ENCODE data around the gene GZF1. TPM values are rescaled to one million over a fixed set of nuclear protein-coding genes. Genes with fewer than 3 reads are reported as not detected.

GZF1 gene
- polyA plus RNA-seq, 1 donor, result 8.8 TPM

DNA sequence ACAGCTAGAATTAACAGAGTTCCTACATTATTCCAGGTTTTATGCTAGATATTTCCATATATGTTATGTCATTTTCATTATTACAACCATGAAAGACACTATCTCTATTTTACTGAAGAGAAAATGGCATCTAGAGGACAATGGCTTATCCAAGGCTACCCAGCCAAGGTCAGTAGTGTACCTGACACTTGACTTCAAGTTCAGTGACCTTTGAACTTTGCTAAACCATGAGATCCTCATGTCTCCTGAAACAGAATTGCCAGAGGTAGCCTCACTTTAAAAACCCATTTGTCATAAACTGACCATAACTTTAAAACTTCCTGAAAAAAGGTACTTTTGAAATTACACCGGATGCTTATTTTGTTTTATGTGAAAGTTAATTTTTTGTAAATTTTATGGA is 44.9 kb downstream of the GZF1 start:
- Histone ChIP-seq H3K27ac (ENCODE audit: low read length) (no peak overlapping the region), H3K36me3 (ENCODE audit: control insufficient read depth, insufficient read depth, low read length) (peaks cover 3% of the 10 kb centered on the region), H3K27me3 (ENCODE audit: control insufficient read depth, insufficient read depth, low read length) (no peaks in the 10 kb centered on the region), H3K4me3 (ENCODE audit: low read length) (no peak overlapping the region), H3K9me3 (ENCODE audit: control insufficient read depth, low read depth, low read length) (no peaks in the 10 kb centered on the region), H3K4me1 (ENCODE audit: control insufficient read depth, insufficient read depth, low read length) (no peaks in the 10 kb centered on the region)
- 100% methylated on average over 1 of the region's 1 CpG for WGBS (ENCODE audit: insufficient coverage, low lambda C conversion rate)
- no peak for DNase-seq

DNA sequence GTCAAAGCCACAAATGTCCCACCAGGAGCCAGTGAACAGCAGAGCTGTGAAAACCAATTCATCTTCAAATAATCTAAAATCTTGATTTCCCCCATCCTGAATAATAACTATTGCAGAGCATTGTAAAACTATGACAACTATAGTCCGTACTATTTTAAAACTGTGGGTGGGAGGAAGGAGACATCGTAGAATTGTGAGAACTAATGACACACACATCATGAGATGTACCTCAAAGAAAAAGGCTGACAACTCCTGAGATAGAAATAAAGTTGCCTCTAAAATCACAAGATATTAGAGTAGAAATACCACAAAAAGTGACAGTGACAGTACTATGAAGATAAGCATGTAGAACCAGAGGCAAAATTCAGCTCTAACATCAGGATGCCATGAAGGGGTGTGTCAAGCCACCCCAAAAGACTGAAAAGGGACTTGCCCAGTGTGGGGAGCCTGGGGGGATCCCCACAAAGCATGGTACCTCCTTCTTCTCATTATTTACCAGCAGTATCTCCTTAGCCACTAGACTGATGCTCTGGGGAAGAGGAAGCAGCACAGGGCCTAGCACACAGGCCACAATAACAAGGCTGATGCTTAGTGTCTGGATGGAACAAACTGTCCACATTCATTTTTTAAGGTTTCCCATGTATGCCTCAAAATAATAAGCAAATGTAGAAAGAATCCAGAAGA is 45.9 kb downstream of the GZF1 start:
- Histone ChIP-seq H3K27me3 (ENCODE audit: control insufficient read depth, insufficient read depth, low read length) (no peaks in the 10 kb centered on the region), H3K27ac (ENCODE audit: low read length) (no peak overlapping the region), H3K4me3 (ENCODE audit: low read length) (no peak overlapping the region), H3K4me1 (ENCODE audit: control insufficient read depth, insufficient read depth, low read length) (no peaks in the 10 kb centered on the region), H3K36me3 (ENCODE audit: control insufficient read depth, insufficient read depth, low read length) (no peaks in the 10 kb centered on the region), H3K9me3 (ENCODE audit: control insufficient read depth, low read depth, low read length) (no peaks in the 10 kb centered on the region)
- 100% methylated on average over 2 of the region's 2 CpGs for WGBS (ENCODE audit: insufficient coverage, low lambda C conversion rate)
- no peak for DNase-seq

DNA sequence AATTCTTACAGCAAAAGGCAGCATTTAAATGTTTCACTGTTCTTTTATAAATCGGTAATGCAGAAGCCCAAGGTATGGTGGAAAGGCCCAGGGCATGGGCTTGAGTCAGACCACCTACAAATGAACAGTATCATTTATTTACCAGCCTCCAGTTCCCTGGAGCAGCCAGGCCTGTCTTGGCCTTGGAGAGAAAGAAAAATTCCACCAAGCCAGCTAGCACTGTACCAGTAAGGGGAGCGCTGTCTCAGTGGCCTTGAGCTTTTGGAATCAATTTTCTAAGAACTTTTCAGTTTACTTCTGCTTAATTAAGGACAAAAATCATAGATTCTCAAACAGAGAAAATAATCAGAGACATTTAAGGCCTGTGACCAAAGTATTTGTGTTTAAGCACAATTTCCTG is 47.0 kb downstream of the GZF1 start:
- Histone ChIP-seq H3K27ac (ENCODE audit: low read length) (no peak overlapping the region), H3K27me3 (ENCODE audit: control insufficient read depth, insufficient read depth, low read length) (no peaks in the 10 kb centered on the region), H3K9me3 (ENCODE audit: control insufficient read depth, low read depth, low read length) (no peaks in the 10 kb centered on the region), H3K4me3 (ENCODE audit: low read length) (no peak overlapping the region), H3K36me3 (ENCODE audit: control insufficient read depth, insufficient read depth, low read length) (no peaks in the 10 kb centered on the region), H3K4me1 (ENCODE audit: control insufficient read depth, insufficient read depth, low read length) (no peaks in the 10 kb centered on the region)
- WGBS (ENCODE audit: insufficient coverage, low lambda C conversion rate), result no CpG with 5 or more reads among the region's 2 CpGs
- DNase-seq, result no peak

DNA sequence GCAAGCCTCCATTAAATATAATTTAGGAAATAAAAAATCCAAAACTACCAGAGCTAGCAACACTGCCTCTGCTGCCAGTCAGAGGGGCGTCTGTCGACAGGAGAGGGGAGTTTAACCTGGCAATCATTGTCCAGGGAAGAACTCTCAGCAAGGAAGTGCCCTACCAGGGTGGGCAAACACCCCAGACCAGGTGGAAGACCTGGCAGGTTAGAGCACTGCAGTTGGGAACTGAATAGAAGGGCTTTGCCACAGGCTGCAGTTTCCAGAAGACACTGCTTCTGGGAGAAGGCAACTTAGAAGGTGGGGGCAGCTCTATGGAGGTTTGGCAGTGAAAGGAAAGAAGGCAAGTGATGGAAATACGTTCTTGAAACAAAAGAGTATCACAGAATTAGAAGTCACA is 47.8 kb downstream of the GZF1 start:
- Histone ChIP-seq H3K9me3 (ENCODE audit: control insufficient read depth, low read depth, low read length) (no peaks in the 10 kb centered on the region), H3K27me3 (ENCODE audit: control insufficient read depth, insufficient read depth, low read length) (no peaks in the 10 kb centered on the region), H3K4me3 (ENCODE audit: low read length) (no peak overlapping the region), H3K36me3 (ENCODE audit: control insufficient read depth, insufficient read depth, low read length) (no peaks in the 10 kb centered on the region), H3K27ac (ENCODE audit: low read length) (no peak overlapping the region), H3K4me1 (ENCODE audit: control insufficient read depth, insufficient read depth, low read length) (no peaks in the 10 kb centered on the region)
- DNase-seq, result no peak
- 80% methylated on average over 1 of the region's 3 CpGs for WGBS (ENCODE audit: insufficient coverage, low lambda C conversion rate)

DNA sequence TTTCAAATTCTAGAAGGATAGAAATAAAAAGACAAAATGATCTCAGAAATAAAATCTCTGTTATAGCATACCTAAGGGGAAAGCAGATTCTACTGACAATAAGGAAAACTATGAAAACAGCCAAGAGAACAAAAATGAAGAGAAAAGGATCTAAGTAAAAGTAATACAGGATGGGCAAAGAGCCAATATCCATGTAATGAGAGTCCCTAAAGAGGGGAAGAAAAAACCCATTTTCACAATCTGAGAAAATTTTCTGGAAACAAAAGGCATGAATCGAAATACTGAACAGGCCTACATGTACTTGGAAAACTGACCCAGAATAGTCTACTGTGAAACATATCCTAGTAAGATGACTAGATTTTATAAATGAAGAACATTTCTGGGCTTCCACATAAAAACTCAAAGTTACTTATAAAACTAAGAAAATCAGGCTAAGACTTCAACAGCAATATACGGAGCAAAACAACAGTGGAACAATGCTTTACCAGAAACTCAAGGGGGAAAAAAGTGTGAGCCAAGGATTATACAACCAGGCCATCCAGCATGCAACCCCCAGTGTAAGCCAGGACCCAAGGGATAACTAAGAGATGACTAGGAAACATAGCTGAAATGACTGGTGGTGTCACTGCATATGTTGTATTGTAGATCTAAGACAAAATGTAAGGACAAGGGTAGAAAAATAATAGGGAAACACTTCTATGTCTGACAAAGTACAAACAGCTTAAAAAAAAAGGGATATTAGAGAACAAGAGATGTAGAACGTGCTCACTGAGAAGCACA is 49.1 kb downstream of the GZF1 start:
- H3K9me3 ChIP-seq (ENCODE audit: control insufficient read depth, low read depth, low read length), result no peaks in the 10 kb centered on the region
- no peak overlapping the region for H3K27ac ChIP-seq (ENCODE audit: low read length)
- no peak overlapping the region for H3K4me3 ChIP-seq (ENCODE audit: low read length)
- 95% methylated on average over 2 of the region's 3 CpGs for WGBS (ENCODE audit: insufficient coverage, low lambda C conversion rate)
- no peaks in the 10 kb centered on the region for H3K27me3 ChIP-seq (ENCODE audit: control insufficient read depth, insufficient read depth, low read length)
- no peaks in the 10 kb centered on the region for H3K36me3 ChIP-seq (ENCODE audit: control insufficient read depth, insufficient read depth, low read length)
- DNase-seq, result no peak
- no peaks in the 10 kb centered on the region for H3K4me1 ChIP-seq (ENCODE audit: control insufficient read depth, insufficient read depth, low read length)

DNA sequence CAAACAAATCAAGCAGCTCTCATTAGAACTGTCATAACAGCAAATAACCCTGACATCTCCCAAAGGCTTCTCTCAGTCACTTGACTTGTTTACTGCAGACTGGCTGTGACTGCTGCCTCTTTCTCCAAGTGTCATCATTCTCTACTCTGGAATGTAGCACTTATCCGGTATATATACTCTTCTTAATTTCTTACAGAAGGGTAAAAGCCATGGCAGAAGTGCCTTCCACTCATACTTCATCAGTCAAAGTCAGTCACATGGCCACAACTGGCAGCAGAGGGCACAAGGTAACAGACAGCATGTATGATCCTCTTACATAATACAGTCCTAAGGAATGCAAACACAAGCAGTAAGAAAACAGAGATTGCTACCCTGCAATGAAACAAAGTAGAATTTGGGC is 50.0 kb downstream of the GZF1 start:
- Histone ChIP-seq H3K4me3 (ENCODE audit: low read length) (no peak overlapping the region), H3K27me3 (ENCODE audit: control insufficient read depth, insufficient read depth, low read length) (no peaks in the 10 kb centered on the region), H3K9me3 (ENCODE audit: control insufficient read depth, low read depth, low read length) (no peaks in the 10 kb centered on the region), H3K4me1 (ENCODE audit: control insufficient read depth, insufficient read depth, low read length) (no peaks in the 10 kb centered on the region), H3K27ac (ENCODE audit: low read length) (no peak overlapping the region), H3K36me3 (ENCODE audit: control insufficient read depth, insufficient read depth, low read length) (no peaks in the 10 kb centered on the region)
- DNase-seq, result peak in 1 of 2 donors; percentile 17
- no CpG with 5 or more reads among the region's 1 CpG for WGBS (ENCODE audit: insufficient coverage, low lambda C conversion rate)

DNA sequence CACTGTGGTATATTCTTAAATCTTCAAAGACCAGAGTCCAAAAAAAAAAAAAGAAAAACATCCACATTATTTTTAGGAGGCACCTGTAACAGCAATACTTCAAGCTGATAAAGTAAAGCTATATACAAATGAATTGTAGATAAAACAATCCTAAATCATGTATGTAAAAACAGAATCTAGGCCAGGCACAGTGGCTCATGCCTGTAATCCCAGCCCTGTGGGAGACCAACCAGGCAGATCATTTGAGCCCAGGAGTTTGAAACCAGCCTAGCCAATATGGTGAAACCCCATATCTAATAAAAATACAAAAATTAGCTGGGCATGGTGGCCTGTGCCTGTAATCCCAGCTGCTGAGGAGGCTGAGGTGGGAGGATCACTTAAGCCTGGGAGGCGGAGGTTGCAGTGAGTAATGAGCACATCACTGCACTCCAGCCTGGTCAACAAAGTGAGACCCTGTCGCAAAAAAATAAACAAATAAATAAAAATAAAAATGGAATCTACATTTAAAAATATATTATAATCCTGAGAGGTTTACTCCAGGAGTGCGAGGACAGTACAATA is 52.0 kb downstream of the GZF1 start:
- Histone ChIP-seq H3K4me3 (ENCODE audit: low read length) (no peak overlapping the region), H3K36me3 (ENCODE audit: control insufficient read depth, insufficient read depth, low read length) (no peaks in the 10 kb centered on the region), H3K27me3 (ENCODE audit: control insufficient read depth, insufficient read depth, low read length) (no peaks in the 10 kb centered on the region), H3K9me3 (ENCODE audit: control insufficient read depth, low read depth, low read length) (no peaks in the 10 kb centered on the region), H3K27ac (ENCODE audit: low read length) (no peak overlapping the region), H3K4me1 (ENCODE audit: control insufficient read depth, insufficient read depth, low read length) (no peaks in the 10 kb centered on the region)
- 100% methylated on average over 1 of the region's 3 CpGs for WGBS (ENCODE audit: insufficient coverage, low lambda C conversion rate)
- no peak for DNase-seq

DNA sequence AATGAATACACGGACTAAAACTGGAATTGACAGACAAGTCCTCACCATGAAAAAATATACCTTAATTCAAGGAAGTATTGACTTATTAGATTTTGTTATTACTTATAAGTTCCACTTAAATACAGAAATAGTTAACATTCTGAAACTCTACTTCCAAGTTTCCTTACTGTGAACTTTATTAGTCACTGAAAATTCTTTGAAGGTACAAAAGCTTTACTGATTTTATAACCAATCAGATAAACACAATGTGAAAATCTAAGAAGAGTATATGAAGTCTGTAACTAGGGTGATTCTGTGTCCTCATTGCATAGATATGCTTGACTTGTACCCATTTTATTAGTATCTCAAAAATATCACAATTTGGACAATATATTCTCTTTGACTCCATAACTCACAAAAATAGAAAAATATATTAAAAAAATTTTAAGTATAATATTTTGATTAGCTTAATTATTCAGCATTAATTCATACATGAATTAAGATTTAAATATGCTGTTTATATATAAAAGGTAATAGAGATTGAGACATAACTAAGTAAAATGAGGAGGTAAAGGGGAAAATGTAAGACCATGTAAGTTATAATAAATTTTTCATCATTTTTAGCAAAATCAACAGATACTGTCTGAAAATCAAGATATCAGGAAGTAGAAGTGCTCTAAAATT is 52.7 kb downstream of the GZF1 start:
- no peaks in the 10 kb centered on the region for H3K4me1 ChIP-seq (ENCODE audit: control insufficient read depth, insufficient read depth, low read length)
- no peak overlapping the region for H3K4me3 ChIP-seq (ENCODE audit: low read length)
- H3K36me3 ChIP-seq (ENCODE audit: control insufficient read depth, insufficient read depth, low read length), result no peaks in the 10 kb centered on the region
- H3K27ac ChIP-seq (ENCODE audit: low read length), result no peak overlapping the region
- DNase-seq, result no peak
- no peaks in the 10 kb centered on the region for H3K9me3 ChIP-seq (ENCODE audit: control insufficient read depth, low read depth, low read length)
- H3K27me3 ChIP-seq (ENCODE audit: control insufficient read depth, insufficient read depth, low read length), result no peaks in the 10 kb centered on the region
- WGBS (ENCODE audit: insufficient coverage, low lambda C conversion rate), result 100% methylated on average over 1 of the region's 1 CpG

DNA sequence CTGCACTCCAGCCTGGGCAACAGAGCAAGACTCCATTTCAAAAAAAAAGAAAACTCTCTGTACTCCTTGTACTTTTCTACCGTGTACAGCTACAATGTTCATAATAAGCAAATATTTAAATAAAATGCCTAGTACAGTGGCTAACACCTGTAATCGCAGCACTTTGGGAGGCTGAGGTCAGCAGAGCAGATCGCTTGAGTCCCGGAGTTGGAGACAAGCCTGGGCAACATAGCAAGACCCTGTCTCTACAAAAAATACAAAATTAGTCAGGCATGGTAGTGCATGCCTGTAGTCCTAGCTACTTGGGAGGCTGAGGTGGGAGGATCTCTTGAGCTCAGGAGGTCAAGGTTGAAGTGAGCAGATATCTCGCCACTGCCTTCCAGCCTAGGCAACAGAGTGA is 53.6 kb downstream of the GZF1 start:
- Histone ChIP-seq H3K36me3 (ENCODE audit: control insufficient read depth, insufficient read depth, low read length) (no peaks in the 10 kb centered on the region), H3K4me3 (ENCODE audit: low read length) (no peak overlapping the region), H3K27me3 (ENCODE audit: control insufficient read depth, insufficient read depth, low read length) (no peaks in the 10 kb centered on the region), H3K27ac (ENCODE audit: low read length) (no peak overlapping the region), H3K4me1 (ENCODE audit: control insufficient read depth, insufficient read depth, low read length) (peaks cover 3% of the 10 kb centered on the region), H3K9me3 (ENCODE audit: control insufficient read depth, low read depth, low read length) (no peaks in the 10 kb centered on the region)
- WGBS (ENCODE audit: insufficient coverage, low lambda C conversion rate), result 70% methylated on average over 2 of the region's 5 CpGs
- no peak for DNase-seq

DNA sequence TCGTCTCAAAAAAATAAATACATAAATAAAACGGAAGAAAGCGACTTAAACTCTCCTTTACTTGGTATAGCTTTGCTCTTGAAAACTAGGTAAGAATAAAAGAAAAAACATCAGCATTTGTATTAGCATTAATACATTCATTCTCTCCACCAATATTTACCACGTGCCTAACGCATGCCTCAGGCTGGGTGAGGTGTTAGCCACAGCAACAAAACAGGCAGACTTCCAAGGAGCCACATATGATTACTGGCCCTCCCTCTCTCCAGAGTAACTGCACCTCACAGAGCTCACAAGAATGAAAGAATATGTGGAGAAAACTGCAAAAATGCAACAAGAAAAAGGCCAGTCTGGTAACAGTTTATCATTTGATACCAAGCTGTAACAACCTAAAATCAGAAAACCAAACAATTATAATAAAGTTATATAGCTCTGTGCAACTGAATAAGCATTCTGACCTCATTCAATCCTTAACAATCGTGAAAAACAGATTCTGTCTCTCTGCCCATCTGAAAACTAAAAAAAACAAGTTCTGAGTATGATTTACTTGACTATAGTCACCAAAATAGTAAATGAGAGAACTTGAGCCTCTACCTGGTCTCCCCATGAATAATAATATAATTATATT is 54.1 kb downstream of the GZF1 start:
- Histone ChIP-seq H3K27me3 (ENCODE audit: control insufficient read depth, insufficient read depth, low read length) (no peaks in the 10 kb centered on the region), H3K9me3 (ENCODE audit: control insufficient read depth, low read depth, low read length) (no peaks in the 10 kb centered on the region), H3K4me1 (ENCODE audit: control insufficient read depth, insufficient read depth, low read length) (peaks cover 3% of the 10 kb centered on the region), H3K27ac (ENCODE audit: low read length) (no peak overlapping the region), H3K36me3 (ENCODE audit: control insufficient read depth, insufficient read depth, low read length) (no peaks in the 10 kb centered on the region), H3K4me3 (ENCODE audit: low read length) (no peak overlapping the region)
- no peak for DNase-seq
- 100% methylated on average over 2 of the region's 6 CpGs for WGBS (ENCODE audit: insufficient coverage, low lambda C conversion rate)
